Subcutaneous adipose tissue (tissue), 4 donors: Measurements from ENCODE around the gene CDH4. TPM values are rescaled to one million over a fixed set of nuclear protein-coding genes. Genes with fewer than 3 reads are reported as not detected.

ENCODE experiments used
- CTCF ChIP-seq: fragments of 450-650 bp; IDR thresholded peaks from one replicate; pipeline ENCODE4 v1.5.1; 2016; ENCODE audit warnings: low read depth, mild to moderate bottlenecking, control low read depth, antibody characterized with exemption, moderate library complexity
- total RNA-seq, 4 donors: library from RNA; depleted of rRNA; stranded (reverse); fragments of >200 nt; gene quantifications; one replicate each; pipeline ENCODE4 v1.1.0, GENCODE V29; 2016

CDH4 gene
- total RNA-seq, 4 donors from 2014 or later, result not detected

GRCh38 chr20:61903575-61904340, 651.7 kb downstream of the CDH4 start:
- TF ChIP-seq CTCF, result no peak

- no peak for TF ChIP-seq CTCF
These were observed 652.4 kb downstream of the CDH4 start for GRCh38 chr20:61904456-61904855.

DNA sequence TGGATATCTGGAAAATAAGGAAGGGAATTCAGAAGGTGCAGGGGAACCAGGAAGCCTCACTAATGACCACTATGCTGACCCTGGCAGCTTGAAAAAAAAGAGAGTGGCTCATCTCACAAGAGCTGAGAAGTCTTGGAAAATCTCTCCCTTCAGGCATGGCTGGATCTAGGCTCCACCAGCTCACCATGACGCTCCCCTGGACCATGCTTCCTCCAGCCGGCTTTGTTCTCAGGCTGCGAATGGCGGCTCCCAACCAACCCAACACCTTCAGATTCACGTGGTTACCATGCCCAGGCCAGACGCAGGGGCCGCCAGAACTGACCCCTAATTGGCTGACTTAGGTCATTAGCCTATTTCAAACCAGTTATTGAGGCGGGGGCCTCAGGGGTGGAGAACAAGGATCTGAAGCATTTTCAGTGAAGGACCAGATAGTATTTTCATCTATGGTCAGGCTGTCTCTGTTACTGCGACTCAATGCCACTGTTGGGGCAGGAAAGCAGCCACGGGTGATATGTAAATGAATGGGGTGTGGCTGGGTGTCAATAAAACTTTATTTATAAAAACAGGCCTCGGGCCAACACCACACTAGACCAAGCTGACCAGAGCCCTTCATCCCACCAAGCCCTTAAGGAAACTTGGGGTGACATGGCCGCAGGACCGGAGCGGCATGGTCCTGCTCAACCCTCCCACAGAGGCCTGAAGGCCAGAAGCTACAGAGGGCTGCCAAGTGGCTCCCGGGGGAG, 653.9 kb downstream of the CDH4 start:
- TF ChIP-seq CTCF, result no peak

- no peak for TF ChIP-seq CTCF
These were observed 655.2 kb downstream of the CDH4 start for GRCh38 chr20:61907081-61907891.

DNA sequence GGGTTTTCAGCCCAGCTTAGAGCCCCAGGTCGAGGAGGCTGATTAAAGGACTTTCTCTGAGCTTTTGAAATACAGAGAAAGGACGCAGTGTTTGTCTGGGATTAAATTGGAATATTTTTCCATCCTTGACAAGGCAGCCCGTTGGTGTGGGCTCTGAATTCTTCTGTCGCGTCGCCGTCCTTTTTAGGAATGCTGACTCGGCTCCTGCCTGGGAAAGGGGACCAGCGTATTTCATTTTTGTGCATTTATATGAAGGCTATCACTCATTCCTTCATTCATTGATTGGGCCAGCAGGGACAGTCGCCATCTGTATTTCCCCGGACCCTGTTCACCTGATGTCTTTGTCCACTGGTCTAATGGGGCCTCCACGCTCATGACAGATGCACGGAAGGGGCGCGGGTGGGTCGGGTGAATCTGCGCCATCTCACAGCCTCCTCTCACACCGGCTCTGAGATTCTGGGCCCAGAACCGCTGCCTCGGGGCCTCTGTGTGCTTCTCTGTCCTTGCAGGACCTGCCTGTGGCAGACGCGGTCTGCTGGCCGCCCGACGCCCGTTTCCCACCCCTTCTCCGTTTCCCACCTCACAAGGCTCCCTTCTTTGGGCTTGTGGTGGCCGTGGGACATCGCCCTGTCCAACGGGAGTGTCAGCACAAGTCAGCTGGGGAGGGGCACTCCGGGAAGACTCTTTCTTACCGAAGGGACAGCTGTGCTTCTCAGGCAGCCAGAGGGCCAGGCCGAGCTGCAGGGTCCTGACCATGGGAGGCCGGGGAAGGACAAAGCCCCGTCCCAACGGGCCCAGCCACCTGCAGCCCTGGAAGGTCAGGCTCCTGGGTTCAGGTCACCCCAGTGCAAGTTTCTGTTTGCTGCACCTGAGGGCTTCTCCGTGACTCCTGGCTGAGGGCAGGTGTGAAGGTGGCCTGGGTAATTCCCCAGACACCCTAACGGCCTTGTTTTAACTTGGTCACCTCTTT, 656.3 kb downstream of the CDH4 start:
- TF ChIP-seq CTCF, result no peak

DNA sequence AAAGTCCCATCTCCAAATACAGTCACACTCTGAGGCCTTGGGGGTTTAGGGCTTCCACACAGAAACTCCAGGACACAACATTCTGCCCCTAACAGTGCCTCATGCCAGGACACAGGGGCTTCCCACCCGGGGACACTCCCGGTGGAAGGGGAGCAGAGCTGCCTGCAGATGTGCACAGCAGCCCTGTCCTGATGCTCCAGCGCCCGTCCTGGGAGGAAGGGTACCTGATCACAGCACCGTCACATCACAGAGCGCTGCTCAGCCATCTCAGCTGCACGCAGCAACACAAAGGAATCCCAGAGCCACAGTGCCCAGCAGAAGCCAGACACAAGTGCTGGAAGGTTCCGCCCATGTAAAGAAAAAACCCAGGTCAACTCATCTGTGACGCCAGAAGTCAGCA, 657.0 kb downstream of the CDH4 start:
- no peak for TF ChIP-seq CTCF
